Measurements from ENCODE around the gene RRAGB. TPM values are rescaled to one million over a fixed set of nuclear protein-coding genes. Genes with fewer than 3 reads are reported as not detected.
"Not testable (repeated sequence)": the region's sequence is repeated elsewhere in the genome, so short reads cannot be mapped to it uniquely, and the experiment has no call there.

RRAGB gene
- polyA plus RNA-seq, 2 donors, result 8.5 to 8.7 TPM

DNA sequence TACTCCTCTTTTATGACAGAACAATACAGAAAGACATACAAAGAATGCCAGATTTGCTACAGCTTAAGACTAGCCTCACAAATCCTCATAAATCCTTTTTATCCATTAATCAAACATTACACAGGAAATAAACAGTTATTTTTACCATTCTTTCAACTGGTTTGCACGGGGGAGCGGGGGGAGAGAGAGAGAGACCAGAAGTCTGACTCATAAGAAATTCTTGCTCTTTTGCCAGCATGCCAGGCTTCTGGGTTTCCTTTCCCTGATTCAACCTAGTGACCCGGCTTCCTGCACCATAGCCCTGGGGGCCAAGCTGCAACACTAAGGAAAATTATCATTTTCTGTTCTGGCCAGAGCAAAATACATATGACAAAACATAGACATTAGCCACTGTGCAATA is 6.8 kb upstream of the RRAGB start:
- Histone ChIP-seq H3K9me3 (ENCODE audit: control insufficient read depth in 2 of 2, insufficient read depth in 1 of 2, low read depth in 1 of 2, low read length in 1 of 2) (no peaks in the 10 kb centered on the region), H3K27me3 (ENCODE audit: control insufficient read depth in 1 of 2, insufficient read depth in 2 of 2, low read length in 2 of 2) (no peaks in the 10 kb centered on the region), H3K4me1 (ENCODE audit: control insufficient read depth in 2 of 2, insufficient read depth in 2 of 2, low read length in 1 of 2) (no peaks in the 10 kb centered on the region), H3K36me3 (ENCODE audit: control insufficient read depth in 2 of 2, insufficient read depth in 2 of 2, low read length in 1 of 2) (no peaks in the 10 kb centered on the region), H3K27ac (ENCODE audit: low read depth in 2 of 2, low read length in 1 of 2) (no peak overlapping the region), H3K4me3 (ENCODE audit: low read depth in 1 of 2, low read length in 2 of 2) (no peak overlapping the region)
- WGBS, 2 donors, result 12 to 49% methylated on average over 3 of the region's 3 CpGs

GRCh38 chrX:55713631-55714030 is 3.9 kb upstream of the RRAGB start:
- 17 to 56% methylated on average over 1 of the region's 1 CpG for WGBS, 2 donors
- no peak overlapping the region for H3K4me3 ChIP-seq (ENCODE audit: low read depth in 1 of 2, low read length in 2 of 2)

DNA sequence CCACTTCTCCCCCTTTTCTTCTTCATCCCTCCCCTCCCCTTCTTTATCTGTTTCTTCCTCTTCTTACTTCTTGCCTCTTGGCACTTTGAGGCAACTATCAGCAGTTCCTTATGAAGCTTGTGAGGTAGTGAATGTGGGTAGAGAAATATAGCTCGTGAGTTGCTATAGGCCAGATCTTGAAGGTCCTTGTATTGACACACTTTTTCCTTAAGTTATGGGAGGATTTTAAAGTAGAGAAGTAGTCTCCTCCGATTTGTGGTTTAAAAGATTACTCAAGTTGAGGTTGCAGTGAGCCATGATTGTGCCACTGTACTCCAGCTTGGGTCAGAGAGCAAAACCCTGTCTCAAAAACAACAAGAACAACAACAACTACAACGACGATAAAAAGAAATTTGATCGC is 3.4 kb upstream of the RRAGB start:
- WGBS, 2 donors, result 77 to 91% methylated on average over 5 of the region's 5 CpGs
- H3K4me3 ChIP-seq (ENCODE audit: low read depth in 1 of 2, low read length in 2 of 2), result no peak overlapping the region
- no peaks in the 10 kb centered on the region for H3K27me3 ChIP-seq (ENCODE audit: control insufficient read depth in 1 of 2, insufficient read depth in 2 of 2, low read length in 2 of 2)
- H3K27ac ChIP-seq (ENCODE audit: low read depth in 2 of 2, low read length in 1 of 2), result no peak overlapping the region
- H3K36me3 ChIP-seq (ENCODE audit: control insufficient read depth in 2 of 2, insufficient read depth in 2 of 2, low read length in 1 of 2), result no peaks in the 10 kb centered on the region
- peaks cover 0 to 3% of the 10 kb centered on the region in 2 donors for H3K9me3 ChIP-seq (ENCODE audit: control insufficient read depth in 2 of 2, insufficient read depth in 1 of 2, low read depth in 1 of 2, low read length in 1 of 2)
- H3K4me1 ChIP-seq (ENCODE audit: control insufficient read depth in 2 of 2, insufficient read depth in 2 of 2, low read length in 1 of 2), result no peaks in the 10 kb centered on the region

More at GRCh38 chrX:55713631-55714030, 3.9 kb upstream of the RRAGB start:
- no peaks in the 10 kb centered on the region for H3K36me3 ChIP-seq (ENCODE audit: control insufficient read depth in 2 of 2, insufficient read depth in 2 of 2, low read length in 1 of 2)
- H3K4me1 ChIP-seq (ENCODE audit: control insufficient read depth in 2 of 2, insufficient read depth in 2 of 2, low read length in 1 of 2), result no peaks in the 10 kb centered on the region
- peaks cover 0 to 3% of the 10 kb centered on the region in 2 donors for H3K9me3 ChIP-seq (ENCODE audit: control insufficient read depth in 2 of 2, insufficient read depth in 1 of 2, low read depth in 1 of 2, low read length in 1 of 2)
- H3K27ac ChIP-seq (ENCODE audit: low read depth in 2 of 2, low read length in 1 of 2), result no peak overlapping the region
- H3K27me3 ChIP-seq (ENCODE audit: control insufficient read depth in 1 of 2, insufficient read depth in 2 of 2, low read length in 2 of 2), result no peaks in the 10 kb centered on the region

DNA sequence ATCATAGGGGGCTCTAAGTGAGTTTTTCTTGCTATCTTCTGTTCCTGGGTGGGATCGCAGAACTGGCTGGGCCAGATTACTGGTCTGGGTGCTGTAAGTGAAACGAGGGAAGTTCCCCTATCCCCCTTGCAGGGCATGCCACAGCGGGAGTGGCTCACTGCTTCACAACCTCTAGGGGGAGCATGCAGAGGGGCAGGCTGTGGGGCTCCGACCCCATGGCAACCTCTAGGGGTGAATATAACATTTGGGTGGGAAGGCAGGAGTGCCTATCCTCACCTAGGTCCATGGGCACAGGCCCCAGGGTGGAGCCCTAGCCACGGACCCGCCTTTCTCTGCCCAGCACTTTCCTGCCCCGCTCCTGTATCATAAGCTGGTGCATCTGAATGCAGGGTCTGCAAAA is 1.7 kb upstream of the RRAGB start:
- H3K4me3 ChIP-seq (ENCODE audit: low read depth in 1 of 2, low read length in 2 of 2), result no peak overlapping the region
- H3K36me3 ChIP-seq (ENCODE audit: control insufficient read depth in 2 of 2, insufficient read depth in 2 of 2, low read length in 1 of 2), result no peaks in the 10 kb centered on the region
- WGBS, 2 donors, result 70 to 81% methylated on average over 7 of the region's 7 CpGs
- H3K9me3 ChIP-seq (ENCODE audit: control insufficient read depth in 2 of 2, insufficient read depth in 1 of 2, low read depth in 1 of 2, low read length in 1 of 2), result peaks cover 0 to 3% of the 10 kb centered on the region in 2 donors
- H3K4me1 ChIP-seq (ENCODE audit: control insufficient read depth in 2 of 2, insufficient read depth in 2 of 2, low read length in 1 of 2), result no peaks in the 10 kb centered on the region
- H3K27me3 ChIP-seq (ENCODE audit: control insufficient read depth in 1 of 2, insufficient read depth in 2 of 2, low read length in 2 of 2), result no peaks in the 10 kb centered on the region
- H3K27ac ChIP-seq (ENCODE audit: low read depth in 2 of 2, low read length in 1 of 2), result no peak overlapping the region

- Histone ChIP-seq H3K4me1 (ENCODE audit: control insufficient read depth in 2 of 2, insufficient read depth in 2 of 2, low read length in 1 of 2) (no peaks in the 10 kb centered on the region), H3K27ac (ENCODE audit: low read depth in 2 of 2, low read length in 1 of 2) (no peak overlapping the region), H3K36me3 (ENCODE audit: control insufficient read depth in 2 of 2, insufficient read depth in 2 of 2, low read length in 1 of 2) (no peaks in the 10 kb centered on the region), H3K27me3 (ENCODE audit: control insufficient read depth in 1 of 2, insufficient read depth in 2 of 2, low read length in 2 of 2) (no peaks in the 10 kb centered on the region), H3K4me3 (ENCODE audit: low read depth in 1 of 2, low read length in 2 of 2) (peak overlapping the region in 1 of 2 donors; percentile 52), H3K9me3 (ENCODE audit: control insufficient read depth in 2 of 2, insufficient read depth in 1 of 2, low read depth in 1 of 2, low read length in 1 of 2) (peaks cover 0 to 3% of the 10 kb centered on the region in 2 donors)
- WGBS, 2 donors, result 58 to 59% methylated on average over 3 of the region's 3 CpGs
Measured at GRCh38 chrX:55716937-55717336, 612 bp upstream of the RRAGB start.

DNA sequence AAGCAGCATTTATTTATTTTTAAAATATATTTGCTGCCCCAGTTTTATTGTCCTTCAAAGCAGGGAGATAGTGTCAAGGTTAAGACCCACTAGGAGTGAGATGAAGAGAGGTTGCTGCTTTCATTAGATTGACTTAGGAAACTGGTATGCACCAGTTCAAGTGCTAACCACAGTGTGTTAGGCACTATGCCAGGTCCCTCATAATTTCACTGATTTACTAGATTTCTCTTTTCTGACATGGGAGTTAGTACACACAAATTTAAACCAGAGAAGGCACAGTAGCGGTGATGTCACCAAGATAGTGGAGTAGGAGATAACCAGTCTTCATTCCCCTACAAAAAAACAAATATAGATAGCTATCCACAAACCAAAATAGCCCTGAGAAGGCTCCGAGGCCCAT is 14.3 kb downstream of the RRAGB start:
- Histone ChIP-seq H3K27ac (ENCODE audit: low read depth in 2 of 2, low read length in 1 of 2) (no peak overlapping the region), H3K4me3 (ENCODE audit: low read depth in 1 of 2, low read length in 2 of 2) (no peak overlapping the region), H3K36me3 (ENCODE audit: control insufficient read depth in 2 of 2, insufficient read depth in 2 of 2, low read length in 1 of 2) (peaks cover 4% of the 10 kb centered on the region in 2 donors), H3K9me3 (ENCODE audit: control insufficient read depth in 2 of 2, insufficient read depth in 1 of 2, low read depth in 1 of 2, low read length in 1 of 2) (no peaks in the 10 kb centered on the region), H3K27me3 (ENCODE audit: control insufficient read depth in 1 of 2, insufficient read depth in 2 of 2, low read length in 2 of 2) (peaks cover 0 to 7% of the 10 kb centered on the region in 2 donors), H3K4me1 (ENCODE audit: control insufficient read depth in 2 of 2, insufficient read depth in 2 of 2, low read length in 1 of 2) (no peaks in the 10 kb centered on the region)
- WGBS, 2 donors, result 73 to 94% methylated on average over 2 of the region's 2 CpGs

DNA sequence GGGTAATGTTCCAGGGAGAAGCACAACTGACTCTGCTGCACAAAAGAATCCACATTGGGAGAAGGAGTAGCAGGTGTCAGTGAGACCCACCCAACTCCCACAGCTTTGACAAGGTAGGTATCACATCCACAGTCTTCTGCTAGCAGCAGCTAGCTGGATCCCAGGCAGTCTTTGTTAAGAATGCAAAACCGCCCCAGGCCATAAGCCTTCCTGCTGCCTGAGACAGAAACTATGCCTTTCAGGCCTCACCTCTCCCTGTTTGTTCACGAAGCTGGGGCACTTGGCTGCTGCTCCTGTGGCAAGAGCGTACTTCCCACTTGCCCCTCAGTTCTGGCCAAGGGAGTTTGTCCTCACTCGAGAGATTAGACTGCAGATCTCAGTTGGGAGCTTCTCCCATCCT is 21.4 kb downstream of the RRAGB start:
- Histone ChIP-seq H3K4me3 (ENCODE audit: low read depth in 1 of 2, low read length in 2 of 2) (no peak overlapping the region), H3K4me1 (ENCODE audit: control insufficient read depth in 2 of 2, insufficient read depth in 2 of 2, low read length in 1 of 2) (no peaks in the 10 kb centered on the region), H3K9me3 (ENCODE audit: control insufficient read depth in 2 of 2, insufficient read depth in 1 of 2, low read depth in 1 of 2, low read length in 1 of 2) (no peaks in the 10 kb centered on the region), H3K27ac (ENCODE audit: low read depth in 2 of 2, low read length in 1 of 2) (no peak overlapping the region), H3K27me3 (ENCODE audit: control insufficient read depth in 1 of 2, insufficient read depth in 2 of 2, low read length in 2 of 2) (no peaks in the 10 kb centered on the region), H3K36me3 (ENCODE audit: control insufficient read depth in 2 of 2, insufficient read depth in 2 of 2, low read length in 1 of 2) (peaks cover 0 to 13% of the 10 kb centered on the region in 2 donors)
- WGBS, 2 donors, result 71 to 96% methylated on average over 4 of the region's 4 CpGs

- peaks cover 0 to 10% of the 10 kb centered on the region in 2 donors for H3K36me3 ChIP-seq (ENCODE audit: control insufficient read depth in 2 of 2, insufficient read depth in 2 of 2, low read length in 1 of 2)
- no peaks in the 10 kb centered on the region for H3K27me3 ChIP-seq (ENCODE audit: control insufficient read depth in 1 of 2, insufficient read depth in 2 of 2, low read length in 2 of 2)
- H3K9me3 ChIP-seq (ENCODE audit: control insufficient read depth in 2 of 2, insufficient read depth in 1 of 2, low read depth in 1 of 2, low read length in 1 of 2), result no peaks in the 10 kb centered on the region
- H3K4me3 ChIP-seq (ENCODE audit: low read depth in 1 of 2, low read length in 2 of 2), result no peak overlapping the region
- H3K4me1 ChIP-seq (ENCODE audit: control insufficient read depth in 2 of 2, insufficient read depth in 2 of 2, low read length in 1 of 2), result no peaks in the 10 kb centered on the region
- H3K27ac ChIP-seq (ENCODE audit: low read depth in 2 of 2, low read length in 1 of 2), result peak overlapping the region in 1 of 2 donors; percentile 51
- WGBS, 2 donors, result 65 to 76% methylated on average over 2 of the region's 2 CpGs
Measured at GRCh38 chrX:55742649-55743048, 25.1 kb downstream of the RRAGB start.

- not testable (repeated sequence) for H3K27me3 ChIP-seq (ENCODE audit: control insufficient read depth in 1 of 2, insufficient read depth in 2 of 2, low read length in 2 of 2); H3K27ac ChIP-seq (ENCODE audit: low read depth in 2 of 2, low read length in 1 of 2); H3K4me1 ChIP-seq (ENCODE audit: control insufficient read depth in 2 of 2, insufficient read depth in 2 of 2, low read length in 1 of 2); H3K4me3 ChIP-seq (ENCODE audit: low read depth in 1 of 2, low read length in 2 of 2); H3K9me3 ChIP-seq (ENCODE audit: control insufficient read depth in 2 of 2, insufficient read depth in 1 of 2, low read depth in 1 of 2, low read length in 1 of 2); H3K36me3 ChIP-seq (ENCODE audit: control insufficient read depth in 2 of 2, insufficient read depth in 2 of 2, low read length in 1 of 2)
- WGBS, 2 donors, result 94 to 96% methylated on average over 19 to 24 of the region's 24 CpGs
Measured at GRCh38 chrX:55748463-55748862, 30.9 kb downstream of the RRAGB start.

DNA sequence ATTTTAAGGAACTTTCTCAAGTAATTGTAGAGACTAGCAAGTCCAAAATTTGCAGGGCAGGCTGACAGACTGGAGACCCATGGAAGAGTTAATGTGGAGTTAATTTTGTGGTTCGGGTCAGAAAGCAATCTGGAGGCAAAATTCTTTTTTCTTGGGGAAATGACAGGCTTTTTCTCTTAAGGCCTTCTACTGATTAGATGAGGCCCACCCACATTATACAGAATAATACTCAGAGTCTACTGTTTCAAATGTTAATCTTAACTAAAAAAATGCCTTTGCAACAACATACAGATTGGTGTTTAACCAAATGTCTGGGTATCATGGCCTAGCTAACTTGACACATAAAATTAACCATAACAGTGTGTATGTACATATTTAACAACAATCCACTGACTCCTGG is 32.7 kb downstream of the RRAGB start:
- H3K36me3 ChIP-seq (ENCODE audit: control insufficient read depth in 2 of 2, insufficient read depth in 2 of 2, low read length in 1 of 2), result no peaks in the 10 kb centered on the region
- WGBS, 2 donors, result 57 to 77% methylated on average over 1 of the region's 1 CpG

More for the DNA sequence above, 32.7 kb downstream of the RRAGB start:
- Histone ChIP-seq H3K4me1 (ENCODE audit: control insufficient read depth in 2 of 2, insufficient read depth in 2 of 2, low read length in 1 of 2) (no peaks in the 10 kb centered on the region), H3K27ac (ENCODE audit: low read depth in 2 of 2, low read length in 1 of 2) (no peak overlapping the region), H3K9me3 (ENCODE audit: control insufficient read depth in 2 of 2, insufficient read depth in 1 of 2, low read depth in 1 of 2, low read length in 1 of 2) (no peaks in the 10 kb centered on the region), H3K27me3 (ENCODE audit: control insufficient read depth in 1 of 2, insufficient read depth in 2 of 2, low read length in 2 of 2) (no peaks in the 10 kb centered on the region), H3K4me3 (ENCODE audit: low read depth in 1 of 2, low read length in 2 of 2) (no peak overlapping the region)
